ENCODE data around the gene PPP1CB. TPM values are rescaled to one million over a fixed set of nuclear protein-coding genes. Genes with fewer than 3 reads are reported as not detected.
"Not testable (repeated sequence)": the region's sequence is repeated elsewhere in the genome, so short reads cannot be mapped to it uniquely, and the experiment has no call there.

The PPP1CB gene
- total and polyA plus RNA-seq, 8 donors = 144 to 260 (median 185) TPM

DNA sequence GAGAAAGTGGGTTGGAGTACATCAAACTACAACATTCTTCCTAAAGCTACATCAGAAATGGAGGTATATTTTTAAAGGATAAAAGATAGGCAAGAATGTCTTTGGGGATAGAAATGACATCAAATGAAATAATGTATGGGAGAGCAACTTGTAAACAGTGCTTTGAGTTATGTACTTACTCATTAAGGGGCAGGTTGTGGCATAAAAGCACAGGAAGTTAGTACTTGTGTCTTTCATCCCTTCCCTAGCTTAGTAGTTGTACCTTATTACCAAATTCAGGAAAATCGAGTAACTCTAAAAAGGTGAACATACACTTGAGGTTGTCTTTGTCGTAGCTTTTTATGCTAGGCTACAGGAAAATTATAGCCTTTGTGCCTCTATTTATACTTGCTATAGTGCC is 28.9 kb downstream of the PPP1CB start:
- Histone ChIP-seq H3K4me1 (peaks cover 0 to 4% of the 10 kb centered on the region in 2 donors), H3K27ac (no peak overlapping the region), H3K9me3 (no peaks in the 10 kb centered on the region), H3K27me3 (no peaks in the 10 kb centered on the region), H3K36me3 (peaks cover 0 to 88% of the 10 kb centered on the region in 2 donors), H3K4me3 (no peak overlapping the region)
- TF ChIP-seq, protein P1, sequence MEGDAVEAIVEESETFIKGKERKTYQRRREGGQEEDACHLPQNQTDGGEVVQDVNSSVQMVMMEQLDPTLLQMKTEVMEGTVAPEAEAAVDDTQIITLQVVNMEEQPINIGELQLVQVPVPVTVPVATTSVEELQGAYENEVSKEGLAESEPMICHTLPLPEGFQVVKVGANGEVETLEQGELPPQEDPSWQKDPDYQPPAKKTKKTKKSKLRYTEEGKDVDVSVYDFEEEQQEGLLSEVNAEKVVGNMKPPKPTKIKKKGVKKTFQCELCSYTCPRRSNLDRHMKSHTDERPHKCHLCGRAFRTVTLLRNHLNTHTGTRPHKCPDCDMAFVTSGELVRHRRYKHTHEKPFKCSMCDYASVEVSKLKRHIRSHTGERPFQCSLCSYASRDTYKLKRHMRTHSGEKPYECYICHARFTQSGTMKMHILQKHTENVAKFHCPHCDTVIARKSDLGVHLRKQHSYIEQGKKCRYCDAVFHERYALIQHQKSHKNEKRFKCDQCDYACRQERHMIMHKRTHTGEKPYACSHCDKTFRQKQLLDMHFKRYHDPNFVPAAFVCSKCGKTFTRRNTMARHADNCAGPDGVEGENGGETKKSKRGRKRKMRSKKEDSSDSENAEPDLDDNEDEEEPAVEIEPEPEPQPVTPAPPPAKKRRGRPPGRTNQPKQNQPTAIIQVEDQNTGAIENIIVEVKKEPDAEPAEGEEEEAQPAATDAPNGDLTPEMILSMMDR (IDR thresholded peaks at IDR 0.05) = no peak
- intact Hi-C loops (cut with DNase I) = no loop called here
- DNase-seq (no peak), ATAC-seq (no peak)

DNA sequence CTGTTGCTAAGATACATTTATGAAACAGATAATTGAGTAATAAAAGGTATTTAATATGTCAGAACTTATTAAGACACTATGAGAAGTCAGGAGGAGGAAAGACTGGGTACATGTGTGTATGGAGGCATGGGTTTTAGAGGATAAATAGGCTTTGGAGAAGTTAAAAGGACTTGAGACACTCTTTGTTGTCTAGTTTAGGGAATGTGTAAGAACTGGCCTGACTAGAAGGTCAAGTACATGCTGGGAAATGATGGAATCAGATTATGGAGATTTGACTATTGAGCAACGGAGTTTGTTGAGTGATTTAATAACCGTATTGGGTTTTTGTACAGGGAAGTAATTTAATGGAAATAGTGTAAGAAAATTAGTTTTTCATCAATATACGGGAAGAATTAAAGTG is 30.8 kb downstream of the PPP1CB start:
- Histone ChIP-seq H3K4me1 (no peaks in the 10 kb centered on the region), H3K27ac (no peak overlapping the region), H3K9me3 (no peaks in the 10 kb centered on the region), H3K27me3 (no peaks in the 10 kb centered on the region), H3K4me3 (no peak overlapping the region), H3K36me3 (peaks cover 0 to 99% of the 10 kb centered on the region in 2 donors)
- TF ChIP-seq, protein P1 (IDR thresholded peaks at IDR 0.05) = no peak
- DNase-seq = no peak
- intact Hi-C loops (cut with DNase I) = no loop called here
- ATAC-seq = peak; percentile 52

DNA sequence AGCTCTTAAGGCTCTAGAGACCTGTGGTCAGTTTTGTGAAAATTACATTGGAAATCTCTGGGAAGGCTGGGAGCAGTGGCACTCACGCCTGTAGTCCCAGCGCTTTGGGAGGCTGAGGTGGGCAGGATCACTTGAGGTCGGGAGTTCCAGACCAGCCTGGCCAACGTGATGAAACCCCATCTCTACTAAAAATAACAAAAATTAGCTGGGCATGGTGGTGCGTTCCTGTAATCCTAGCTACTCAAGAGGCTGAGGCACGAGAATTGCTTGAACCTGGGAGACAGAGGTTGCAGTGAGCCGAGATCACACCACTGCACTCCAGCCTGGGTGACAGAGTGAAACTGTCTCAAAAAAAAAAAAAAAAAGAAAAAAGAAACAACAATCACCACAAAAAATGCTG is 32.9 kb downstream of the PPP1CB start:
- H3K27ac ChIP-seq; ATAC-seq; DNase-seq; intact Hi-C loops (cut with DNase I); H3K27me3 ChIP-seq; H3K4me3 ChIP-seq; H3K4me1 ChIP-seq; H3K9me3 ChIP-seq: not testable (repeated sequence)
- H3K36me3 ChIP-seq = peaks cover 0 to 99% of the 10 kb centered on the region in 2 donors

DNA sequence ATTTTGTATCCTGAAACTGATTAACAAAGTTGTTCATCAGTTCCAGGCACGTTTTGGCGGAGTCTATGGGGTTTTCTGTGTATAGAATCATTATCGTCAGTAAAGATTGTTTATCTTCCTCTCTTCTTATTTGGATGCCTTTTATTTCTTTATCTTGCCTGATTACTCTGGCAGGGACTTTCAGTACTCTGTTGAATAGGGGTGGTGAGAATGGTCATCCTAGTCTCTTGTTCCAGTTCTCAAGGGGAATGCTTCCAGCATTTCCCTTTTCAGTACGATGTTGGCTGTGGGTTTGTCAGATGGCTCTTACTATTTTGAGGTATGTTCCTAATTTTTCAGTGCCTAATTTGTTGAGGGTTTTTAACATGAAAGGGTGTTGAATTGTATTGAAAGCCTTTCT is 45.0 kb downstream of the PPP1CB start:
- TF ChIP-seq, protein P1 (IDR thresholded peaks at IDR 0.05) = no peak
- ATAC-seq = no peak
- H3K9me3 ChIP-seq = no peaks in the 10 kb centered on the region
- no peak for DNase-seq
- peaks cover 0 to 10% of the 10 kb centered on the region in 2 donors for H3K4me1 ChIP-seq
- H3K27me3 ChIP-seq = no peaks in the 10 kb centered on the region
- H3K36me3 ChIP-seq = peaks cover 0 to 75% of the 10 kb centered on the region in 2 donors
- H3K27ac ChIP-seq = no peak overlapping the region
- no peak overlapping the region for H3K4me3 ChIP-seq
- intact Hi-C loops (cut with DNase I) = no loop called here

DNA sequence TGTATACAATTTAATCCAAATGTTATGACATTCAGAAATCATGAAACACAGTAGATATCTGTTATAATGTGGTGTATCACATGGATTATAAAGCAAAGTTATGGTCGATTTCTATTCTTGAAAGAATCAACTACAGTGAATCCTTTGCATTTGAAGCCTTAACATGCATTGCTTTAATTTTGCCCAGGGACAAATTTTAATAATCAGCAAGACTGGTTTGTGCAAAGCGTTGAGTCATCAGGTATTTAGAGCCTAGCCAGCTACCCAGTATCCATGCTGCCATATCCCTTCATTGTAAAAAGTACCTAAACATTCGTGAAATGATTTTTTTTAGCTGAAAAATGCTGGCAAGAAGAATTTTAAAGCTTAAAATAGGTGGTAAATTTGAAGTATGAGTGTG is 50.1 kb downstream of the PPP1CB start:
- DNase-seq (no peak), ATAC-seq (peak; percentile 27)
- no peak overlapping the region for H3K4me3 ChIP-seq
- H3K4me1 ChIP-seq = peaks cover 0 to 2% of the 10 kb centered on the region in 2 donors
- peaks cover 0 to 70% of the 10 kb centered on the region in 2 donors for H3K36me3 ChIP-seq
- no peaks in the 10 kb centered on the region for H3K9me3 ChIP-seq
- intact Hi-C loops (cut with DNase I) = no loop called here
- TF ChIP-seq, protein P1 (IDR thresholded peaks at IDR 0.05) = no peak
- no peaks in the 10 kb centered on the region for H3K27me3 ChIP-seq
- no peak overlapping the region for H3K27ac ChIP-seq

DNA sequence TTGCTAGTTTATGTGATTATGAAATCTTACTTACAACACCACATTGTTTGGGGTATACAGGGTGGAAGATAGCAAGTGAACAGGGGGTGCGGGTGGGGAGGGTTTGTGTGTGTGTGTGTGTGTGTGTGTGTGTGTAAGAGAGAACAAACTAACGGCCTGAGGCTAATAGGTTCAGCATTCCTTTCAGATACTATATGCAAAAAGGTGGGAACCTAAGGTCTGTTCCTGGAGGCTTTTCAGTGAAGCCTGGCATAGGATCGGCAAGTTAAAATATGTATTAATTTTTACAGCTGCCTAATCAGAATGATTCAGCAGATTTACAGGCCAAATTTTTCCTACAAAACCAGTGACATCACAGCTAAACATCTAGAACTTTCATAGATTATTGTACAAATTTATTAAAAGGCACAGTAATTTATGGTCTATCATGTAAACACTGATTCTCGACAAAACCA is 51.4 kb downstream of the PPP1CB start:
- intact Hi-C loops (cut with DNase I) = no loop called here
- no peak for ATAC-seq

More for the DNA sequence above, 51.4 kb downstream of the PPP1CB start:
- H3K27ac ChIP-seq = no peak overlapping the region
- no peaks in the 10 kb centered on the region for H3K9me3 ChIP-seq
- H3K27me3 ChIP-seq = no peaks in the 10 kb centered on the region
- H3K4me3 ChIP-seq = no peak overlapping the region
- TF ChIP-seq, protein P1 (IDR thresholded peaks at IDR 0.05) = no peak
- no peak for DNase-seq
- H3K36me3 ChIP-seq = peaks cover 0 to 75% of the 10 kb centered on the region in 2 donors
- no peaks in the 10 kb centered on the region for H3K4me1 ChIP-seq

All from left lung (tissue), 10 donors.